PC-3 (cell line): ENCODE data around the gene SHROOM4. TPM values are rescaled to one million over a fixed set of nuclear protein-coding genes. Genes with fewer than 3 reads are reported as not detected.

Experiments used
- ATAC-seq: fragments of 200-7000 bp; cut with Tn5 transposase; 2 replicates; pipeline ENCODE4 v1.9.1; 2020; ENCODE audit warnings: mild to moderate bottlenecking, moderate library complexity
- BruUV-seq: library from RNA; stranded (reverse); fragments of 400-500 nt; replicated peaks from 2 replicates; lab custom pipeline; 2021; lab: Mats Ljungman, UMichigan
- CTCF ChIA-PET: fragments of 300-600 bp; sonication (Branson Sonifier 250); formaldehyde crosslinking; loops from one replicate; lab custom pipeline; 2022; ENCODE audit warnings: antibody characterized with exemption; lab: Charles Lee
- POLR2A ChIA-PET: fragments of 300-600 bp; sonication (Branson Sonifier 250); formaldehyde crosslinking; loops from one replicate; lab custom pipeline; 2022; ENCODE audit warnings: antibody characterized with exemption; ENCODE audit not compliant: unreplicated experiment; lab: Charles Lee
- DNase-seq: peaks from one replicate; pipeline ENCODE4 v3.0.0-alpha.2; 2015
- H2AFZ ChIP-seq: fragments of 300-600 bp; sonication (generic); 2 replicates; pipeline ENCODE4 v1.6.0; 2016; ENCODE audit warnings: antibody characterized with exemption, low read length
- H3F3A ChIP-seq: fragments of 300-600 bp; sonication (generic); one replicate; pipeline ENCODE4 v1.6.0; 2017; ENCODE audit warnings: antibody characterized with exemption, low read length, control low read depth, mild to moderate bottlenecking; ENCODE audit not compliant: unreplicated experiment
- H3K27ac ChIP-seq: fragments of 300-600 bp; sonication (generic); 2 replicates; pipeline ENCODE4 v1.5.1; 2016; ENCODE audit warnings: mild to moderate bottlenecking, low read length
- H3K27me3 ChIP-seq: fragments of 300-600 bp; sonication (generic); 2 replicates; pipeline ENCODE4 v1.6.1; 2016; ENCODE audit warnings: low read length, mixed read lengths
- H3K36me3 ChIP-seq: fragments of 300-600 bp; sonication (generic); 2 replicates; pipeline ENCODE4 v1.6.1; 2016; ENCODE audit warnings: low read depth, mixed run types, low read length, mixed read lengths
- H3K4me1 ChIP-seq: fragments of 300-600 bp; sonication (generic); 2 replicates; pipeline ENCODE4 v1.5.1; 2016; ENCODE audit warnings: low read length; ENCODE audit not compliant: insufficient read depth
- H3K4me2 ChIP-seq: fragments of 300-600 bp; sonication (generic); 2 replicates; pipeline ENCODE4 v1.6.0; 2016; ENCODE audit warnings: low read length
- H3K4me3 ChIP-seq: fragments of 300-600 bp; sonication (generic); 2 replicates; pipeline ENCODE4 v1.5.1; 2016; ENCODE audit warnings: mild to moderate bottlenecking, low read length, mixed read lengths
- H3K79me2 ChIP-seq: fragments of 300-600 bp; sonication (generic); 2 replicates; pipeline ENCODE4 v1.6.1; 2017; ENCODE audit warnings: low read length, mixed read lengths
- H3K9ac ChIP-seq: fragments of 300-600 bp; sonication (generic); 2 replicates; pipeline ENCODE4 v1.6.0; 2016; ENCODE audit warnings: mild to moderate bottlenecking, low read length
- H3K9me2 ChIP-seq: fragments of 300-600 bp; sonication (generic); replicated peaks from 2 replicates; pipeline ENCODE4 v1.6.1; 2016; ENCODE audit warnings: mixed run types, low read length, mixed read lengths
- H3K9me3 ChIP-seq: fragments of 300-600 bp; sonication (generic); 2 replicates; pipeline ENCODE4 v1.6.1; 2016; ENCODE audit warnings: low read length, mixed read lengths
- H4K20me1 ChIP-seq: fragments of 300-600 bp; sonication (generic); 2 replicates; pipeline ENCODE4 v1.6.1; 2016; ENCODE audit warnings: low read length, mixed read lengths
- EZH2 ChIP-seq: fragments of 300-600 bp; sonication (generic); IDR thresholded peaks from one replicate; pipeline ENCODE4 v1.6.1; 2017; ENCODE audit warnings: antibody characterized with exemption, mild to moderate bottlenecking, low read length; ENCODE audit not compliant: unreplicated experiment
- EZH2phosphoT487 ChIP-seq: fragments of 300-600 bp; sonication (generic); IDR thresholded peaks from 2 replicates; pipeline ENCODE4 v1.6.1; 2018; ENCODE audit warnings: mild to moderate bottlenecking, antibody characterized with exemption, low read length, borderline replicate concordance
- intact Hi-C: fragments of 100-400 bp; cut with micrococcal nuclease; formaldehyde crosslinking; loops from 2 replicates; pipeline ENCODE4 v1.9.0; 2023
- total RNA-seq: library from RNA; depleted of rRNA; stranded (reverse); fragments of >200 nt; gene quantifications from 2 replicates; pipeline ENCODE4 v1.2.3, GENCODE V29; 2014
- TF ChIP-seq, protein P1 (sequence below): fragments of 300-600 bp; sonication (generic); conservative IDR thresholded peaks from 2 replicates; pipeline ENCODE4 v1.5.1; 2017; ENCODE audit warnings: antibody characterized with exemption, low read depth, mild to moderate bottlenecking, low read length

Gene SHROOM4
- total RNA-seq, 1 experiment from 2014 or later = not detected

DNA sequence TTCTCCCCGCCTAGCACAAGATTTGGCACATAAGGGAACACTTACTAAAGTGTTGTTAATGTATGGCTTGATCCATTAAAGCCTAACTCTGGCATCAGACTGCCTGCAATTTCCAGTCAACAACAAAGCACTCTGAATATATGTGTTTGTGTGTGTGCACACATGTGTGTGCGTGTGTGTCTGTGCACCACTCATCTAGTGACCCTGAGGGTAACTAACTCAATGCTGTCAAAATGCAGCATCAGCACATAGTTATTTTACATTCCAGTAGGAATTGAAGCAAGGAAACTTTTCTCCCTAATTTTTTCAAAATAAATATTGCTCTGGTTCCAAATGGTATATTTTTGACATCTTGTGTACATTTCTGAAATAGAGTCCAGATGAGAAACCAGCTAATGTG, 94.4 kb downstream of the SHROOM4 start:
- POLR2A ChIA-PET = no interaction called here
- Histone ChIP-seq H3K4me1 (no peaks in the 10 kb centered on the region; the same call in 1 of the 2 replicates), H3K36me3 (no peaks in the 10 kb centered on the region), H3K9me3 (no peaks in the 10 kb centered on the region), H3K27me3 (no peaks in the 10 kb centered on the region), H3F3A (no peaks in the 10 kb centered on the region), H3K27ac (no peak overlapping the region), H2AFZ (no peak overlapping the region), H3K9me2 (no peaks in the 10 kb centered on the region), H3K79me2 (no peaks in the 10 kb centered on the region), H4K20me1 (no peaks in the 10 kb centered on the region), H3K9ac (no peak overlapping the region), H3K4me3 (no peak overlapping the region), H3K4me2 (no peak overlapping the region)
- DNase-seq (no peak), ATAC-seq (no peak)
- TF ChIP-seq, protein P1, sequence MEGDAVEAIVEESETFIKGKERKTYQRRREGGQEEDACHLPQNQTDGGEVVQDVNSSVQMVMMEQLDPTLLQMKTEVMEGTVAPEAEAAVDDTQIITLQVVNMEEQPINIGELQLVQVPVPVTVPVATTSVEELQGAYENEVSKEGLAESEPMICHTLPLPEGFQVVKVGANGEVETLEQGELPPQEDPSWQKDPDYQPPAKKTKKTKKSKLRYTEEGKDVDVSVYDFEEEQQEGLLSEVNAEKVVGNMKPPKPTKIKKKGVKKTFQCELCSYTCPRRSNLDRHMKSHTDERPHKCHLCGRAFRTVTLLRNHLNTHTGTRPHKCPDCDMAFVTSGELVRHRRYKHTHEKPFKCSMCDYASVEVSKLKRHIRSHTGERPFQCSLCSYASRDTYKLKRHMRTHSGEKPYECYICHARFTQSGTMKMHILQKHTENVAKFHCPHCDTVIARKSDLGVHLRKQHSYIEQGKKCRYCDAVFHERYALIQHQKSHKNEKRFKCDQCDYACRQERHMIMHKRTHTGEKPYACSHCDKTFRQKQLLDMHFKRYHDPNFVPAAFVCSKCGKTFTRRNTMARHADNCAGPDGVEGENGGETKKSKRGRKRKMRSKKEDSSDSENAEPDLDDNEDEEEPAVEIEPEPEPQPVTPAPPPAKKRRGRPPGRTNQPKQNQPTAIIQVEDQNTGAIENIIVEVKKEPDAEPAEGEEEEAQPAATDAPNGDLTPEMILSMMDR = no peak
- TF ChIP-seq EZH2 (no peak), EZH2phosphoT487 (no peak)
- CTCF ChIA-PET = no interaction called here
- BruUV-seq = no TSS peak
- intact Hi-C loops = no loop called here

DNA sequence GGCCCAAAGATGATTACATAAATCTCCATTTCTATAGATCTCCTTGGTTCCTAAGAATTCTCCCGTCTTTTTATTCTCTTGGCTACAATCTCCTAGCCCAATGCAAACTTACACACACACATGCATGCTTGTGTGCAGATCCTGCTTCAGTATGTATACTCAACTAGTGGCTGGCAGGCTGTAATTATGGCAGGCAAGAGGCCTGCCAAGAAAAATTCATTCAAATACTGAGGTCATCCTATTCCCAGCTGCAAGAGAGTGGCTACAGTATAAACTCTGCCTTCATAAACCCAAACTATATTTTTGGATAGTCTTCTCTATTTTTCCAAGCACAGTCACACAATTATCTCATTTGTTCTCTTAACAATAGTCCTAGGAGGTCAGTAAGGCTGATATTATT, 95.2 kb downstream of the SHROOM4 start:
- intact Hi-C loops = no loop called here
- no peaks in the 10 kb centered on the region for H3K9me2 ChIP-seq
- H3K36me3 ChIP-seq = no peaks in the 10 kb centered on the region
- no peak overlapping the region for H3K4me2 ChIP-seq
- TF ChIP-seq EZH2phosphoT487 (no peak), EZH2 (no peak)
- TF ChIP-seq, protein P1 = no peak
- BruUV-seq = no TSS peak
- no peak for DNase-seq
- no peak for ATAC-seq
- H3K79me2 ChIP-seq = no peaks in the 10 kb centered on the region
- H3K27ac ChIP-seq = no peak overlapping the region
- ChIA-PET CTCF (no interaction called here), POLR2A (no interaction called here)
- H3K4me1 ChIP-seq = no peaks in the 10 kb centered on the region; the same call in 1 of the 2 replicates
- no peaks in the 10 kb centered on the region for H3F3A ChIP-seq
- H3K9me3 ChIP-seq = no peaks in the 10 kb centered on the region
- no peak overlapping the region for H3K9ac ChIP-seq
- no peak overlapping the region for H2AFZ ChIP-seq
- no peaks in the 10 kb centered on the region for H3K27me3 ChIP-seq
- H3K4me3 ChIP-seq = no peak overlapping the region
- H4K20me1 ChIP-seq = no peaks in the 10 kb centered on the region

DNA sequence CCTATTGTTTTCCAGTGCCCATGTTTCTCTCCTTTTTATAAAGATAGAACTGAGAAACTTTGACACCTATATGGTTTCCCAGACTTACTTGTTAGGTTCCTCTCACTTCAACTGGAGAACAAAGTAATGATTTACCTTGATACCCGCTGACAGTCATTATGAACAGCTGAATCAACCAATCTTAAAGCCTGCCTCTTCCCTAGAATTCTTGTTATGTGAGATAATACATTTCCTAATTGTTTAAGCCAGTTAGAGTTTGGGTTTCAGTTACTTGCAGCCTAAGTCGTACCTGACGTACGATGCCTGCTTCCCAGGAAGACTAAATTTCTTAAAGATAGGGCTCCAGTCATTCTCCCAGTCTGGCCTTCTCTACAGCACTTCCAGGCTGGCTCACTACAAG, 97.3 kb downstream of the SHROOM4 start:
- Histone ChIP-seq H3K9ac (no peak overlapping the region), H2AFZ (no peak overlapping the region), H3F3A (no peaks in the 10 kb centered on the region), H3K9me3 (no peaks in the 10 kb centered on the region), H3K4me3 (no peak overlapping the region), H3K4me2 (no peak overlapping the region), H3K36me3 (no peaks in the 10 kb centered on the region), H3K27me3 (no peaks in the 10 kb centered on the region), H4K20me1 (no peaks in the 10 kb centered on the region), H3K9me2 (no peaks in the 10 kb centered on the region), H3K79me2 (no peaks in the 10 kb centered on the region), H3K4me1 (no peaks in the 10 kb centered on the region), H3K27ac (no peak overlapping the region)
- ChIA-PET POLR2A (no interaction called here), CTCF (no interaction called here)
- intact Hi-C loops = no loop called here
- ATAC-seq = no peak
- DNase-seq = no peak
- no TSS peak for BruUV-seq
- TF ChIP-seq EZH2 = no peak
- TF ChIP-seq, protein P1 = no peak
- no peak for TF ChIP-seq EZH2phosphoT487
